ENCODE data around the gene SMCR8. TPM values are rescaled to one million over a fixed set of nuclear protein-coding genes. Genes with fewer than 3 reads are reported as not detected.
A peak's percentile ranks its signal among the peaks of the same experiment; 100 is the strongest.
"Not testable (repeated sequence)": the region's sequence is repeated elsewhere in the genome, so short reads cannot be mapped to it uniquely, and the experiment has no call there.

SMCR8 gene
- total RNA-seq, 1 experiment from 2014 or later = 45.7 TPM

DNA sequence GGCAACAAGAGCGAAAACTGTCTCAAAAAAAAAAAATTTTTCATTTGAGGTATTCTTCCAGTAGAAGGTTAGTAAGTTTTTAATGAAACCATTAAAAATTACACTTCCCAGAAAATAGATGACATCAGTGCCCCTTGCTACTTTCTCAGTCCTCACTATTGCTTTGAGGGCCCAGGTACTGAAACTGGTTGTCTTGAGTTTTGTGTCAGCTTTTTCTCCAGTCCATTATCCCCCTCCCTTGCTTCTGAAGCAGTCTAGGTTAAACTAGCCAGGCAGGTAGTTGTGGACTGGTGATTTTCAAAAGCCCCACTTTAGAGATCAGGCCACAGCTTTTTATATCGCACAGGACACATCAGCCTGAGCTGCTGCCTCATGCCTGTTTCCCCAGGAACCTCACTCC lies 10.9 kb downstream of the SMCR8 start:
- no peak overlapping the region for H3K27ac ChIP-seq
- no peaks in the 10 kb centered on the region for H3K4me1 ChIP-seq
- DNase-seq = no peak
- H3K27me3 ChIP-seq = no peaks in the 10 kb centered on the region
- H3K9me3 ChIP-seq (replicated peaks) = no peaks in the 10 kb centered on the region
- peaks cover 60% of the 10 kb centered on the region for H3K36me3 ChIP-seq
- no peak overlapping the region for H3K4me3 ChIP-seq

DNA sequence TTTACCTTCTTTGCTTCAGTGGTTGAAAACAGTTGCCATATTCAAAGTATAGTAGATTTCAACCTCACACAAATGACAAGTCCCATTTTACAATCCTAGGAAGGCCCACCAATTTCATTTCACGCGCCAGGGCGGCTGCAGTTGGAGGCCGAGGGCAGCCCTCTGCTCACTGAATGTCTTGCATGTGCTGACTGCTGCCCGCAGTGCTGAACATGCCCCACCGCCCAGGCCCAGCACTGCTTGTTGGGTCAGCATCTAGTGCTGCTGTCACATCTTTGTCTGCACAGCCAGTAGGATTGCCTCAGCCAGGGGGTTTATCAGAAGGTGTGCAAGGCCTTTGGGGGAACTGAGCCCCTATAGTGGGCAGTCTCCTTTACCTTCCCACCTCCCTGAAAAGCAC lies 11.5 kb downstream of the SMCR8 start:
- H3K27me3 ChIP-seq = no peaks in the 10 kb centered on the region
- H3K27ac ChIP-seq = no peak overlapping the region
- no peaks in the 10 kb centered on the region for H3K9me3 ChIP-seq (replicated peaks)
- DNase-seq = no peak
- H3K36me3 ChIP-seq = peaks cover 61% of the 10 kb centered on the region
- no peaks in the 10 kb centered on the region for H3K4me1 ChIP-seq
- H3K4me3 ChIP-seq = no peak overlapping the region

DNA sequence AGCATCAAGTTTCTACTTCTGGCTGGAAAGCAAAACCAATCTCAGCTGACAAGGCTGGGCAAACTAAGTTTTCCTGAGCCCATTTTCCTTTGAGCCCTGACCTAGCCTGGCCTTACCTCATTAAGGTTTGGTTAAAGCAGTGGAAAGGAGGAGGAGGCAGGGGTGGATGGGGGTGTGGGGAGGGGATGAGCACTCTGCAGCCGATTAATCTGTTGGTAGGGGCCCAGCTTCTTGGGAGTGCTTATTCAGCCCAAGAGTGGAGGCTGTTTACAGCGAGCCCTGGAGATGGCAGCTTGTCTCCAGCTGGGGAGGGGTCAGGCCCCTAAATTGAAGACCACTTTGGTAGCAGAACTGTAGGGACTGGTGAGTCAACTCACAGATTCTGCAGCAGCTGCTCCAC lies 12.0 kb downstream of the SMCR8 start:
- Histone ChIP-seq H3K27me3 (no peaks in the 10 kb centered on the region), H3K36me3 (peaks cover 65% of the 10 kb centered on the region), H3K9me3 (replicated peaks) (no peaks in the 10 kb centered on the region), H3K27ac (no peak overlapping the region), H3K4me3 (no peak overlapping the region), H3K4me1 (no peaks in the 10 kb centered on the region)
- no peak for DNase-seq

DNA sequence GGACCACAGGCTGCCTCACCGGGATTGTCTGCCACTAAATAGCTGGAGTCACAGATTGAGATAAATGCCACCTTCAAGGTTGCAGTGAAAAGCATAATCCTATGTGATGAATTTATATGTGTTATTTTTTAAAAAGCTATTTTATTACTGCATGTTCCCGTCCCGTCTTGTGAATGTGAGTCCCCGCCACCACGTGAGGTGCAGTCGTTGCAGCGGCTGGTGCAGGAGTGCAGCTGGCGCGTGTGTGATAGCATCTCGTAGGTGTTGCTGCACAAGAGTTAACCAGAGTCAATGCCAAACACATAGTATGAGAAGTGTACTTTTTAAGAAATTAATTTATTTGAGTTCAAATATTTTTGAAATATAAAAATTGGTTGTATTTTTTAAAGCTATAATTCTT lies 12.5 kb downstream of the SMCR8 start:
- no peak overlapping the region for H3K27ac ChIP-seq
- peaks cover 63% of the 10 kb centered on the region for H3K36me3 ChIP-seq
- H3K4me3 ChIP-seq = no peak overlapping the region
- no peaks in the 10 kb centered on the region for H3K4me1 ChIP-seq
- H3K9me3 ChIP-seq (replicated peaks) = no peaks in the 10 kb centered on the region
- no peak for DNase-seq
- H3K27me3 ChIP-seq = no peaks in the 10 kb centered on the region

DNA sequence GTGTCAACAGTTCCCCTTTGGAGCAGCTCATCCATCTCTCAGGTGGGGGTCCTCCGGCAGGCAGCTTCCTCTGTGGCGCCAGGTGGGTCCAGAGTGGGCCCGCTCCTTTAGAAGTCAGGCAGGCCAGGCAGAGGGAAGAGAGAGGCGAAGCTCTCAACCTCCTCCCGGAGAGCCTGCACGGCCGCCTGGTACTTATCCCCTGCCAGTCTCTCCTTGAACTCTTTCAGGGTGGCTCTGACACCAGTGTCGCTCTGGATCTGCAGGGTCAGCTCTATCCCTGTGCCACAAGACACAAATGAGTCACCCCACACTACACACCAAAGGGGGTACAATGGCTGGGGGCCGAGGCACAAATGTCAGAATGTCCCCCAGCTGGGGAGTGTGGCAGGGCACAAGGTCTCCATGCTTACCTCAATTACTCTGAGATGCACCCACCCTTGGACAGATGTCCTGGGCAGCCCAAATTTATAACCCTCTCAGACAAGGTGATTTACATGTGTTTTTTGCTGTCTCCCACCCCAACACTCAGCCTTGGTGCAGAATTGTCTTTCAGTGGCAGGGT lies 13.6 kb downstream of the SMCR8 start:
- DNase-seq = no peak
- H3K27ac ChIP-seq = no peak overlapping the region
- no peaks in the 10 kb centered on the region for H3K27me3 ChIP-seq
- H3K9me3 ChIP-seq (replicated peaks) = no peaks in the 10 kb centered on the region
- peaks cover 63% of the 10 kb centered on the region for H3K36me3 ChIP-seq
- no peaks in the 10 kb centered on the region for H3K4me1 ChIP-seq
- H3K4me3 ChIP-seq = no peak overlapping the region

GRCh38 chr17:18331879-18332278 lies 16.8 kb downstream of the SMCR8 start:
- no peaks in the 10 kb centered on the region for H3K4me1 ChIP-seq
- no peaks in the 10 kb centered on the region for H3K27me3 ChIP-seq
- no peak for DNase-seq
- no peak overlapping the region for H3K27ac ChIP-seq
- no peaks in the 10 kb centered on the region for H3K9me3 ChIP-seq (replicated peaks)
- peaks cover 63% of the 10 kb centered on the region for H3K36me3 ChIP-seq
- no peak overlapping the region for H3K4me3 ChIP-seq

- Histone ChIP-seq H3K36me3 (peaks cover 63% of the 10 kb centered on the region), H3K27ac (no peak overlapping the region), H3K27me3 (no peaks in the 10 kb centered on the region), H3K4me3 (no peak overlapping the region), H3K9me3 (replicated peaks) (no peaks in the 10 kb centered on the region), H3K4me1 (no peaks in the 10 kb centered on the region)
- no peak for DNase-seq
Measured at GRCh38 chr17:18332909-18333489, 17.9 kb downstream of the SMCR8 start.

DNA sequence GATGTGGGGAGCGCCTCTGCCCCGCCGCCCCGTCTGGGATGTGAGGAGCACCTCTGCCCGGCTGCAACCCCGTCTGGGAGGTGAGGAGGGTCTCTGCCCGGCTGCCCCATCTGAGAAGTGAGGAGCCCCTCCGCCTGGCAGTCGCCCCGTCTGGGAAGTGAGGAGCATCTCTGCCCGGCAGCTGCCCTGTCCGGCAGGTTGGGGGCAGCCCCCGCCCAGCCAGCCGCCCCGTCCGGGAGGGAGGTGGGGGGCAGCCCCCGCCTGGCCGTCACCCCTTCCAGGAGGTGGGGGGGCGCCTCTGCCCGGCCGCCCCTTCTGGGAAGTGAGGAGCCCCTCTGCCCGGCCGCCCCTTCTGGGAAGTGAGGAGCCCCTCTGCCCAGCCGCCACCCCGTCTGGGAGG lies 23.1 kb downstream of the SMCR8 start:
- not testable (repeated sequence) for H3K27ac ChIP-seq; H3K27me3 ChIP-seq; H3K4me3 ChIP-seq; H3K9me3 ChIP-seq (replicated peaks); DNase-seq; H3K4me1 ChIP-seq
- H3K36me3 ChIP-seq = peaks cover 87% of the 10 kb centered on the region

GRCh38 chr17:18339933-18340332 lies 24.8 kb downstream of the SMCR8 start:
- DNase-seq = no peak
- peaks cover 81% of the 10 kb centered on the region for H3K36me3 ChIP-seq

GRCh38 chr17:18344021-18344420 lies 28.9 kb downstream of the SMCR8 start:
- DNase-seq = no peak
- Histone ChIP-seq H3K27ac (no peak overlapping the region), H3K9me3 (replicated peaks) (no peaks in the 10 kb centered on the region), H3K4me3 (no peak overlapping the region), H3K4me1 (no peaks in the 10 kb centered on the region), H3K36me3 (peaks cover 85% of the 10 kb centered on the region), H3K27me3 (no peaks in the 10 kb centered on the region)

More at GRCh38 chr17:18339933-18340332, 24.8 kb downstream of the SMCR8 start:
- Histone ChIP-seq H3K4me3 (no peak overlapping the region), H3K27me3 (no peaks in the 10 kb centered on the region), H3K27ac (no peak overlapping the region), H3K9me3 (replicated peaks) (no peaks in the 10 kb centered on the region), H3K4me1 (no peaks in the 10 kb centered on the region)

- Histone ChIP-seq H3K27ac (no peak overlapping the region), H3K9me3 (replicated peaks) (no peaks in the 10 kb centered on the region), H3K4me1 (no peaks in the 10 kb centered on the region), H3K27me3 (no peaks in the 10 kb centered on the region), H3K4me3 (no peak overlapping the region), H3K36me3 (peaks cover 80% of the 10 kb centered on the region)
- no peak for DNase-seq
Measured at GRCh38 chr17:18353541-18353940, 38.4 kb downstream of the SMCR8 start.

GRCh38 chr17:18356624-18357023 lies 41.5 kb downstream of the SMCR8 start:
- H3K36me3 ChIP-seq = peaks cover 64% of the 10 kb centered on the region
- no peak for DNase-seq
- no peaks in the 10 kb centered on the region for H3K9me3 ChIP-seq (replicated peaks)
- no peaks in the 10 kb centered on the region for H3K4me1 ChIP-seq
- H3K27me3 ChIP-seq = no peaks in the 10 kb centered on the region
- H3K4me3 ChIP-seq = no peak overlapping the region
- H3K27ac ChIP-seq = no peak overlapping the region

DNA sequence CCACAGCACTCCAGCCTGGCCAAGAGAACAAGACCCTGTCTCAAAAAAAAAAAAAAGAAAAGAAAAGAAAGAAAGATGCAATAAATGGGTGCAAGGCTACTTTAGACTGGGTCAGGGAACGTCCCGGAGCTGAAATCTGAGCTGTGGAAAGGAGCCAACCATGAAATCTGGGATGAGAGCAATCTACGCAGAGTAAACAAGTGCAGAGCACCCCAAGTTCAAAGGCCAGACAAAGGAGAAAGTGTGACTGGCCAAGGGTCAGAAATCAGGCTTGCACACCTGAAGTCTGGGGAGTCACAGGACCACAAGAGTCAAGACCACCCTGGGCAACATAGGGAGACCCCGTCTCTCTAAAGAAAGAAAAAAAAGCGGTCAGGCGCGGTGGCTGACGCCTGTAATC lies 45.4 kb downstream of the SMCR8 start:
- no peaks in the 10 kb centered on the region for H3K9me3 ChIP-seq (replicated peaks)
- no peak overlapping the region for H3K27ac ChIP-seq
- peaks cover 29% of the 10 kb centered on the region for H3K36me3 ChIP-seq
- no peak overlapping the region for H3K4me3 ChIP-seq
- H3K27me3 ChIP-seq = no peaks in the 10 kb centered on the region
- no peak for DNase-seq
- peaks cover 4% of the 10 kb centered on the region; the same call in 1 of the 2 replicates for H3K4me1 ChIP-seq

DNA sequence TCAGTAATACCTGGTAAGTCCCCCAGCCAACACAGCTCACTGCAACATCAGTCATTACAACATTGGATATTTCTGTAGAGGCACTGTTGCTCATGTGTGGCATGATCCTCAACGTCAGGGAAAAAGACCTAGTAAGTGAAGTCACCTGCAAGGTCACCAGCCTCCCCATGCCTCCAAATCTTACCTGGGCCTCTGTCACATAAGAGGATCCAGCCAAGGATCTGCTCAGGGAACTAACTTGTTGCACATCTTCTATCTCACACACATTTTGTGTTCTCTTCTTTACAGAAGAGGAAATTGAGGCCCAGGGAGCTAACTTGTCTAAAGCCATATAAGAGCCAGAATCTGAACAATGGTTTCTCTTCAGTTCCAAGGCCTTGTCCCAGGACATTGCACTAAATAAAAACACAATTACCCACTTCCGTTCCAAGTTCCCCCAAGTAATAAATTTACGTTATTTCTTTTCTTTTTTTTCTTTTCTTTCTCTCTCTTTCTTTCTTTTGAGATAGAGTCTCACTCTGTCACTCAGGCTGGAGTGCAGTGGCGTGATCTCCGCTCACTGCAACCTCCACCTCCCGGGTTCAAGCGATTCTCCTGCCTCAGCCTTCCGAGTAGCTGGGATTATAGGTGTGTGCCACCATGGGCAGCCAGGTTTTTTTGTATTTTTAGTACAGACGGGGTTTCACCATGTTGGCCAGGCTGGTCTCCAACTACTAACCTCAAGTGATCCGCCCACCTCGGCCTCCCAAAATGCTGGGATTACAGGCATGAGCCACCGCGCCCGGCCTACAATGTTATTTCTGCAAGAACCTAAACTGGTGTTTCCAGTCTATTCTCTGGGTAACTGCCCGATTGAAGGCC lies 47.0 kb downstream of the SMCR8 start:
- DNase-seq = no peak
- H3K27me3 ChIP-seq = no peaks in the 10 kb centered on the region
- H3K4me1 ChIP-seq = peaks cover 4% of the 10 kb centered on the region; the same call in 1 of the 2 replicates
- H3K9me3 ChIP-seq (replicated peaks) = no peaks in the 10 kb centered on the region
- H3K27ac ChIP-seq = no peak overlapping the region
- H3K4me3 ChIP-seq = peak overlapping the region; percentile 82
- H3K36me3 ChIP-seq = peaks cover 16% of the 10 kb centered on the region

GRCh38 chr17:18362698-18363100 lies 47.6 kb downstream of the SMCR8 start:
- Histone ChIP-seq H3K27me3 (no peaks in the 10 kb centered on the region), H3K4me3 (peak overlapping the region; percentile 82), H3K4me1 (peaks cover 4% of the 10 kb centered on the region; the same call in 1 of the 2 replicates), H3K36me3 (peaks cover 16% of the 10 kb centered on the region), H3K27ac (peak overlapping the region; percentile 9; the same call in 1 of the 2 replicates), H3K9me3 (replicated peaks) (no peaks in the 10 kb centered on the region)
- DNase-seq = peak; percentile 89 to 91
